Mammary epithelial cell (primary cell): Measurements from ENCODE around the gene NDUFB6.

ENCODE experiments used
- EZH2 ChIP-seq: IDR thresholded peaks from 2 replicates; pipeline ENCODE4 v1.6.1; 2012; ENCODE audit warnings: low read length, inconsistent platforms, borderline replicate concordance
- TF ChIP-seq, protein P1 (sequence below), 2 donors: IDR thresholded peaks in 1 of 2; conservative IDR thresholded peaks in 1 of 2; 2 replicates each; pipeline ENCODE4 v1.5.1; 2011 to 2012; ENCODE audit warnings: inconsistent platforms in 2 of 2, low read length in 2 of 2, mild to moderate bottlenecking in 2 of 2, control low read depth in 1 of 2, low read depth in 1 of 2; ENCODE audit not compliant: insufficient read depth in 1 of 2; ENCODE audit errors: extremely low read depth in 1 of 2

DNA sequence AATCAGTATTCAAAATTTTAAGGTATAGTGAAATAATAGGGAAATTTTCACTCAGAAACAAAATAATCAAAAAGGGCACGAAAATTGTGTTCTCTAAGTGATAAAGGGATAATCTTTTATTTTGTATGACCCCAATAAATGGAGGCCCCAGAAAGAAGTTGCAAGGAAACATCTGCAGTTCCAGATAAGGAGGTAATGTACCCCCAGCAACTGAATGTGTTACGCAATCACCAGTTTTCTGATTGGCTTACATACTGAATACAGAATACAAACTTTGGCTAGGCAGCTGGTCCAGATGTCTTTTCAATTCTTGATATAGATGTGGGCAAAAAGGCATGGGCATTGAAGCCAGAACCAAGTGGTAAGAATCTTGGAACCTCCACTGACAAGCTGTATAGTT, 18.9 kb downstream of the NDUFB6 start:
- TF ChIP-seq, protein P1, sequence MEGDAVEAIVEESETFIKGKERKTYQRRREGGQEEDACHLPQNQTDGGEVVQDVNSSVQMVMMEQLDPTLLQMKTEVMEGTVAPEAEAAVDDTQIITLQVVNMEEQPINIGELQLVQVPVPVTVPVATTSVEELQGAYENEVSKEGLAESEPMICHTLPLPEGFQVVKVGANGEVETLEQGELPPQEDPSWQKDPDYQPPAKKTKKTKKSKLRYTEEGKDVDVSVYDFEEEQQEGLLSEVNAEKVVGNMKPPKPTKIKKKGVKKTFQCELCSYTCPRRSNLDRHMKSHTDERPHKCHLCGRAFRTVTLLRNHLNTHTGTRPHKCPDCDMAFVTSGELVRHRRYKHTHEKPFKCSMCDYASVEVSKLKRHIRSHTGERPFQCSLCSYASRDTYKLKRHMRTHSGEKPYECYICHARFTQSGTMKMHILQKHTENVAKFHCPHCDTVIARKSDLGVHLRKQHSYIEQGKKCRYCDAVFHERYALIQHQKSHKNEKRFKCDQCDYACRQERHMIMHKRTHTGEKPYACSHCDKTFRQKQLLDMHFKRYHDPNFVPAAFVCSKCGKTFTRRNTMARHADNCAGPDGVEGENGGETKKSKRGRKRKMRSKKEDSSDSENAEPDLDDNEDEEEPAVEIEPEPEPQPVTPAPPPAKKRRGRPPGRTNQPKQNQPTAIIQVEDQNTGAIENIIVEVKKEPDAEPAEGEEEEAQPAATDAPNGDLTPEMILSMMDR (conservative IDR thresholded peaks at IDR 0.05 in 1 of 2, IDR thresholded peaks at IDR 0.05 in 1 of 2; ENCODE audit: extremely low read depth in 1 of 2, insufficient read depth in 1 of 2, low read depth in 1 of 2, low read length in 2 of 2), result no peak
- TF ChIP-seq EZH2, result no peak
